Measurements from ENCODE around the gene PIGU. TPM values are rescaled to one million over a fixed set of nuclear protein-coding genes. Genes with fewer than 3 reads are reported as not detected.
A peak's percentile ranks its signal among the peaks of the same experiment; 100 is the strongest.

PIGU gene
- total and polyA plus RNA-seq, 4 donors, result 6.5 to 17.3 (median 10.6) TPM

DNA sequence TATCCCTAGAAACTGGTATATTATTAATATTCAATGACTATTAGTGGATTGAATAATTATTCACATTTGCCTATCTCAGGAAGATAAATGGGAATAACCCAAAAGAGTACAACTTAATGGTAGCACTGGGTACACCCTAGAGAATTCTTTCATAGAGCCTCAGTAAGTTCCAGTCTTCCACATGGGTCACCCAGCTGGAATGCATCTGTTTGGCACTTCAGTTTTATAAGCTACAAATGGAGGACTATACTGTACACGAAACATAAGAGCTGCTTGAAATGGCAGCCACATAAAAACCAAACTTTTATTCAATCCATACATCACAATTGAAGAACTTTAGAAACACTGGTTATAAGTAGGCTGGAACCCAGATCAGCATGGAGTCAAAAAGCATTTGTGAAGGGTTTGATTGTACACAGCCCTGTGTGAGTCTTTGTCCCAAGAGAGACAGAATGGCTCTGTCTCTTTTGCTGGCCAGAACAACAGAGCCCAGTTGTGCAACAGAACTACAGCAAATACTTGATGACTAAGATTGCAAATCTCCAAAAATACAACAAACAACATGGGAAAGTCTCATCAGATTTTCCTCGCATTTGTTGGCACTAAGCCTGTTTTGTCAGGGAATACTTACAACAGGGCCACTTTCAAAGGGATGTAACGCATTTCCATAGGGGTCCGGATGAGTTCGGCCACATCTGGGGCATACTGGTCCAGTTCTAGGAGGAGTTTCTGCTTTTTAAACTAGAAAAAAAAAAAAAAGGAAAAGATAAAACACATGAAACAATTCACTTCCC is 39.5 kb downstream of the PIGU start:
- DNase-seq, result no peak
- ATAC-seq (ENCODE audit: low FRiP score), result peak; percentile 86
- H3K27ac ChIP-seq (ENCODE audit: low read depth in 1 of 2, low read length in 2 of 2), result no peak overlapping the region
- H3K27me3 ChIP-seq (ENCODE audit: control insufficient read depth in 1 of 2, insufficient read depth in 2 of 2, low read length in 1 of 2), result no peaks in the 10 kb centered on the region
- no peak overlapping the region for H3K4me3 ChIP-seq (ENCODE audit: low read length in 2 of 2)
- no peaks in the 10 kb centered on the region for H3K4me1 ChIP-seq (ENCODE audit: control insufficient read depth in 1 of 2, insufficient read depth in 2 of 2, low read length in 2 of 2)
- intact Hi-C loops (cut with DNase I), result no loop called here
- no peaks in the 10 kb centered on the region for H3K9me3 ChIP-seq (ENCODE audit: control insufficient read depth, low read length)
- WGBS, 2 donors, result 85 to 91% methylated on average over 5 of the region's 5 CpGs
- H3K36me3 ChIP-seq (ENCODE audit: control insufficient read depth in 1 of 2, insufficient read depth in 2 of 2, low read length in 1 of 2), result peaks cover 0 to 9% of the 10 kb centered on the region in 2 donors

GRCh38 chr20:34636648-34637047 is 40.2 kb downstream of the PIGU start:
- Histone ChIP-seq H3K27ac (ENCODE audit: low read depth in 1 of 2, low read length in 2 of 2) (no peak overlapping the region), H3K36me3 (ENCODE audit: control insufficient read depth in 1 of 2, insufficient read depth in 2 of 2, low read length in 1 of 2) (peaks cover 0 to 9% of the 10 kb centered on the region in 2 donors), H3K27me3 (ENCODE audit: control insufficient read depth in 1 of 2, insufficient read depth in 2 of 2, low read length in 1 of 2) (no peaks in the 10 kb centered on the region), H3K9me3 (ENCODE audit: control insufficient read depth, low read length) (no peaks in the 10 kb centered on the region), H3K4me1 (ENCODE audit: control insufficient read depth in 1 of 2, insufficient read depth in 2 of 2, low read length in 2 of 2) (no peaks in the 10 kb centered on the region), H3K4me3 (ENCODE audit: low read length in 2 of 2) (no peak overlapping the region)
- DNase-seq (no peak), ATAC-seq (ENCODE audit: low FRiP score) (no peak)
- intact Hi-C loops (cut with DNase I), result no loop called here
- WGBS, 2 donors, result 76 to 88% methylated on average over 3 of the region's 3 CpGs

GRCh38 chr20:34634392-34634791 is 42.5 kb downstream of the PIGU start:
- 83 to 85% methylated on average over 3 of the region's 3 CpGs for WGBS, 2 donors
- ATAC-seq (ENCODE audit: low FRiP score) (no peak), DNase-seq (no peak)
- Histone ChIP-seq H3K27ac (ENCODE audit: low read depth in 1 of 2, low read length in 2 of 2) (no peak overlapping the region), H3K4me3 (ENCODE audit: low read length in 2 of 2) (no peak overlapping the region), H3K36me3 (ENCODE audit: control insufficient read depth in 1 of 2, insufficient read depth in 2 of 2, low read length in 1 of 2) (peaks cover 0 to 9% of the 10 kb centered on the region in 2 donors), H3K27me3 (ENCODE audit: control insufficient read depth in 1 of 2, insufficient read depth in 2 of 2, low read length in 1 of 2) (no peaks in the 10 kb centered on the region), H3K4me1 (ENCODE audit: control insufficient read depth in 1 of 2, insufficient read depth in 2 of 2, low read length in 2 of 2) (no peaks in the 10 kb centered on the region), H3K9me3 (ENCODE audit: control insufficient read depth, low read length) (no peaks in the 10 kb centered on the region)
- intact Hi-C loops (cut with DNase I), result no loop called here

- intact Hi-C loops (cut with DNase I), result no loop called here
- Histone ChIP-seq H3K4me1 (ENCODE audit: control insufficient read depth in 1 of 2, insufficient read depth in 2 of 2, low read length in 2 of 2) (no peaks in the 10 kb centered on the region), H3K4me3 (ENCODE audit: low read length in 2 of 2) (no peak overlapping the region), H3K36me3 (ENCODE audit: control insufficient read depth in 1 of 2, insufficient read depth in 2 of 2, low read length in 1 of 2) (peaks cover 0 to 9% of the 10 kb centered on the region in 2 donors), H3K27ac (ENCODE audit: low read depth in 1 of 2, low read length in 2 of 2) (no peak overlapping the region), H3K27me3 (ENCODE audit: control insufficient read depth in 1 of 2, insufficient read depth in 2 of 2, low read length in 1 of 2) (no peaks in the 10 kb centered on the region), H3K9me3 (ENCODE audit: control insufficient read depth, low read length) (no peaks in the 10 kb centered on the region)
- no peak for DNase-seq
- 94% methylated on average over 3 of the region's 3 CpGs for WGBS, 2 donors
- ATAC-seq (ENCODE audit: low FRiP score), result no peak
Measured at GRCh38 chr20:34632870-34633452, 43.9 kb downstream of the PIGU start.

- no peaks in the 10 kb centered on the region for H3K9me3 ChIP-seq (ENCODE audit: control insufficient read depth, low read length)
- 100% methylated on average over 1 of the region's 1 CpG for WGBS, 2 donors
- H3K36me3 ChIP-seq (ENCODE audit: control insufficient read depth in 1 of 2, insufficient read depth in 2 of 2, low read length in 1 of 2), result peaks cover 0 to 6% of the 10 kb centered on the region in 2 donors
- H3K4me3 ChIP-seq (ENCODE audit: low read length in 2 of 2), result no peak overlapping the region
- H3K4me1 ChIP-seq (ENCODE audit: control insufficient read depth in 1 of 2, insufficient read depth in 2 of 2, low read length in 2 of 2), result no peaks in the 10 kb centered on the region
- DNase-seq (no peak), ATAC-seq (ENCODE audit: low FRiP score) (no peak)
- intact Hi-C loops (cut with DNase I), result no loop called here
- no peak overlapping the region for H3K27ac ChIP-seq (ENCODE audit: low read depth in 1 of 2, low read length in 2 of 2)
- H3K27me3 ChIP-seq (ENCODE audit: control insufficient read depth in 1 of 2, insufficient read depth in 2 of 2, low read length in 1 of 2), result no peaks in the 10 kb centered on the region
Measured at GRCh38 chr20:34629904-34630303, 47.0 kb downstream of the PIGU start.

- Histone ChIP-seq H3K27ac (ENCODE audit: low read depth in 1 of 2, low read length in 2 of 2) (no peak overlapping the region), H3K9me3 (ENCODE audit: control insufficient read depth, low read length) (no peaks in the 10 kb centered on the region), H3K4me3 (ENCODE audit: low read length in 2 of 2) (no peak overlapping the region), H3K4me1 (ENCODE audit: control insufficient read depth in 1 of 2, insufficient read depth in 2 of 2, low read length in 2 of 2) (no peaks in the 10 kb centered on the region), H3K36me3 (ENCODE audit: control insufficient read depth in 1 of 2, insufficient read depth in 2 of 2, low read length in 1 of 2) (peaks cover 2 to 3% of the 10 kb centered on the region in 2 donors), H3K27me3 (ENCODE audit: control insufficient read depth in 1 of 2, insufficient read depth in 2 of 2, low read length in 1 of 2) (no peaks in the 10 kb centered on the region)
- 7 to 12% methylated on average over 1 of the region's 1 CpG for WGBS, 2 donors
- no peak for DNase-seq
- no peak for ATAC-seq (ENCODE audit: low FRiP score)
- intact Hi-C loops (cut with DNase I), result no loop called here
Measured at GRCh38 chr20:34629342-34629741, 47.5 kb downstream of the PIGU start.

DNA sequence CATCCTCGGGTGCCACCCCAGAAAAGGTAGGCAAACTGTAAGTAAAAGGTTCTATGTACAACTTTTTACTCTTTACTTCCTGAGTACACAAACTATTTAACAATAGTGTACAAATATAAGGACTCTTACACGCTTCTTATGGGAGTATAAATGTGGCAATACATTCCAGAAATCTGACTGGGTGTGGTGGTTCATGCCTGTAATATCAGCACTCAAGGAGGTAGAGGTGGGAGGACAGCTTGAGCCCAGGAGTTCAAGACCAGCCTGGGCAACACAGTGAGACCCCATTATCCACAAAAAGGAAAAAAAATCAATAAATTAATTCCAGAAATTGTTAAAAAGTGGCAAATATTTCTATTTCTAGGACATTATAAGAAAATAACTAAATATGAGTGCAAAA is 48.9 kb downstream of the PIGU start:
- no peak overlapping the region for H3K27ac ChIP-seq (ENCODE audit: low read depth in 1 of 2, low read length in 2 of 2)

GRCh38 chr20:34627458-34627857 is 49.4 kb downstream of the PIGU start:
- 62 to 73% methylated on average over 5 of the region's 5 CpGs for WGBS, 2 donors
- no peak for ATAC-seq (ENCODE audit: low FRiP score)
- H3K36me3 ChIP-seq (ENCODE audit: control insufficient read depth in 1 of 2, insufficient read depth in 2 of 2, low read length in 1 of 2), result peaks cover 0 to 2% of the 10 kb centered on the region in 2 donors
- H3K4me3 ChIP-seq (ENCODE audit: low read length in 2 of 2), result no peak overlapping the region
- no peaks in the 10 kb centered on the region for H3K9me3 ChIP-seq (ENCODE audit: control insufficient read depth, low read length)
- H3K4me1 ChIP-seq (ENCODE audit: control insufficient read depth in 1 of 2, insufficient read depth in 2 of 2, low read length in 2 of 2), result no peaks in the 10 kb centered on the region
- intact Hi-C loops (cut with DNase I), result no loop called here
- no peaks in the 10 kb centered on the region for H3K27me3 ChIP-seq (ENCODE audit: control insufficient read depth in 1 of 2, insufficient read depth in 2 of 2, low read length in 1 of 2)
- no peak for DNase-seq
- H3K27ac ChIP-seq (ENCODE audit: low read depth in 1 of 2, low read length in 2 of 2), result no peak overlapping the region

More for the DNA sequence above, 48.9 kb downstream of the PIGU start:
- Histone ChIP-seq H3K4me3 (ENCODE audit: low read length in 2 of 2) (no peak overlapping the region), H3K9me3 (ENCODE audit: control insufficient read depth, low read length) (no peaks in the 10 kb centered on the region), H3K36me3 (ENCODE audit: control insufficient read depth in 1 of 2, insufficient read depth in 2 of 2, low read length in 1 of 2) (peaks cover 0 to 2% of the 10 kb centered on the region in 2 donors), H3K27me3 (ENCODE audit: control insufficient read depth in 1 of 2, insufficient read depth in 2 of 2, low read length in 1 of 2) (no peaks in the 10 kb centered on the region), H3K4me1 (ENCODE audit: control insufficient read depth in 1 of 2, insufficient read depth in 2 of 2, low read length in 2 of 2) (no peaks in the 10 kb centered on the region)
- DNase-seq (no peak), ATAC-seq (ENCODE audit: low FRiP score) (no peak)
- 82 to 86% methylated on average over 2 of the region's 2 CpGs for WGBS, 2 donors
- intact Hi-C loops (cut with DNase I), result no loop called here

DNA sequence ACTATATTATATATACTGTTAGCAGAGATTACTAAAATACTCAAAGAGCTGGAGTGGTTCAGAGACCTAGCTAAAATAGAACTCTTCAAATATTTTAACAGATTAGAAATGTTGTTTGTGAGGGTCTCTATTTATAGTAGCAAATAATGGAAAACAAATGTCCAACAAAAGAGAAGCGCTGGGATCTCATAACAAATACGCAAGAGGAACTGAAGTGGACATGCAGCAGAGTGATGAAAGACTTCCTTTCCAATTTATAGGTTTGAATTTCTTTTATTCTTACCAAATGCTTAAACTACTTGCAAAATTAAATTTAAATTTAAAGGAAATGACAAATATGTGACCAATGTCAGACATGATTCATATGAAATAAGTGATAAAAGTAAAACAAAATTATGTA is 49.9 kb downstream of the PIGU start:
- Histone ChIP-seq H3K9me3 (ENCODE audit: control insufficient read depth, low read length) (no peaks in the 10 kb centered on the region), H3K4me1 (ENCODE audit: control insufficient read depth in 1 of 2, insufficient read depth in 2 of 2, low read length in 2 of 2) (no peaks in the 10 kb centered on the region), H3K36me3 (ENCODE audit: control insufficient read depth in 1 of 2, insufficient read depth in 2 of 2, low read length in 1 of 2) (peaks cover 0 to 2% of the 10 kb centered on the region in 2 donors), H3K4me3 (ENCODE audit: low read length in 2 of 2) (no peak overlapping the region), H3K27ac (ENCODE audit: low read depth in 1 of 2, low read length in 2 of 2) (no peak overlapping the region), H3K27me3 (ENCODE audit: control insufficient read depth in 1 of 2, insufficient read depth in 2 of 2, low read length in 1 of 2) (no peaks in the 10 kb centered on the region)
- DNase-seq, result no peak
- no peak for ATAC-seq (ENCODE audit: low FRiP score)
- intact Hi-C loops (cut with DNase I), result no loop called here
- WGBS, 2 donors, result 82 to 86% methylated on average over 2 of the region's 2 CpGs

Measured in aorta (tissue), 5 donors.